Measurements from ENCODE around the gene DNASE2B.

DNASE2B gene

GRCh38 chr1:84398175-84399155 lies at the start of gene DNASE2B:
DNASE2B (plus strand) TSS chr1:84398484; CDS start chr1:84398565, 81 bp downstream.
- peak; percentile 45 to 56 (median 49) for DNase-seq

- peak; percentile 35 to 53 (median 52) for DNase-seq
Measured at GRCh38 chr1:84348759-84349158, 49.5 kb upstream of the DNASE2B start.

GRCh38 chr1:84350104-84350503 lies 48.2 kb upstream of the DNASE2B start:
- no peak for DNase-seq

- no peak for DNase-seq
Measured at GRCh38 chr1:84350550-84350949, 47.7 kb upstream of the DNASE2B start.

- no peak for DNase-seq
Measured at GRCh38 chr1:84352298-84353106, 45.8 kb upstream of the DNASE2B start.

GRCh38 chr1:84353695-84354094 lies 44.6 kb upstream of the DNASE2B start:
- DNase-seq, result no peak

GRCh38 chr1:84355556-84355955 lies 42.7 kb upstream of the DNASE2B start:
- no peak for DNase-seq

GRCh38 chr1:84356881-84357280 lies 41.4 kb upstream of the DNASE2B start:
- DNase-seq, result no peak

GRCh38 chr1:84358695-84359094 lies 39.6 kb upstream of the DNASE2B start:
- no peak for DNase-seq

- DNase-seq, result no peak
Measured at GRCh38 chr1:84360316-84360715, 38.0 kb upstream of the DNASE2B start.

- DNase-seq, result peak in 1 of 3 donors; percentile 23
Measured at GRCh38 chr1:84361796-84362195, 36.5 kb upstream of the DNASE2B start.

GRCh38 chr1:84363019-84363418 lies 35.3 kb upstream of the DNASE2B start:
- DNase-seq, result no peak

- DNase-seq, result no peak
Measured at GRCh38 chr1:84363622-84364021, 34.7 kb upstream of the DNASE2B start.

- peak; percentile 79 to 91 (median 90) for DNase-seq
Measured at GRCh38 chr1:84365225-84366221, 32.8 kb upstream of the DNASE2B start.

GRCh38 chr1:84366786-84367185 lies 31.5 kb upstream of the DNASE2B start:
- no peak for DNase-seq

- DNase-seq, result no peak
Measured at GRCh38 chr1:84367219-84367618, 31.1 kb upstream of the DNASE2B start.

GRCh38 chr1:84368441-84368840 lies 29.8 kb upstream of the DNASE2B start:
- no peak for DNase-seq

- no peak for DNase-seq
Measured at GRCh38 chr1:84370266-84370665, 28.0 kb upstream of the DNASE2B start.

GRCh38 chr1:84370831-84371394 lies 27.4 kb upstream of the DNASE2B start:
- no peak for DNase-seq

- no peak for DNase-seq
Measured at GRCh38 chr1:84373436-84374141, 24.7 kb upstream of the DNASE2B start.

- DNase-seq, result no peak
Measured at GRCh38 chr1:84374991-84375696, 23.1 kb upstream of the DNASE2B start.

Measured in suppressor macrophage treated with lipopolysaccharide for 1 hour (primary cell).